ENCODE data around the gene EHMT1. TPM values are rescaled to one million over a fixed set of nuclear protein-coding genes. Genes with fewer than 3 reads are reported as not detected.

Gene EHMT1
- polyA plus RNA-seq, 3 donors = 10.1 to 46.5 (median 15.0) TPM

DNA sequence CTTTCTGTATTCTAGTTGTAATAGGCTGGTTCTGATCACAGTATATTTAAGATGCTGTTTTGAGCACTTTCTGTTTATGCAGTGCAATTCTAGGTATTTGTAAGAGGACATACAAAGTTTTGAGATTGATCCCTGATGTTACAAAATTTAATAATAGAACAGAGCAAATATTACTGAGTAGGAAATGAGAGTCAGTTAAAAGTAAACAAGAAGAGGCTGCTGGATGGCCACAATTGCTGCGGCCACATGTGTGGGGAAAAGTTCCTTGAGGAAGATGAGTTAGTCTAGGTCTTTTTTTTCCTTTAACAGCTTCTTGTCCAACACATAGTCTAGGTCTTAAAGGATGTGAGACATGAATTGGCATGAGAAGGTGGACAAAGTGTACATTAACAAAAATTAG is 11.3 kb downstream of the EHMT1 start:
- no peak overlapping the region for H3K4me2 ChIP-seq (replicated peaks; ENCODE audit: extremely low read depth, low read length, poor library complexity, severe bottlenecking)
- Mint-ChIP-seq H3K4me3 (no peak overlapping the region), H3K9me3 (no peaks in the 10 kb centered on the region), H3K36me3 (peaks cover 10 to 12% of the 10 kb centered on the region in 2 donors), H3K4me1 (peaks cover 59% of the 10 kb centered on the region), H3K27me3 (ENCODE audit: low read depth in 3 of 3) (peaks cover 0 to 2% (median 0%) of the 10 kb centered on the region in 3 donors), H3K27ac (peak overlapping the region in 5 of 7 donors; percentile 51 to 81 (median 66))
- TF ChIP-seq, protein P1, sequence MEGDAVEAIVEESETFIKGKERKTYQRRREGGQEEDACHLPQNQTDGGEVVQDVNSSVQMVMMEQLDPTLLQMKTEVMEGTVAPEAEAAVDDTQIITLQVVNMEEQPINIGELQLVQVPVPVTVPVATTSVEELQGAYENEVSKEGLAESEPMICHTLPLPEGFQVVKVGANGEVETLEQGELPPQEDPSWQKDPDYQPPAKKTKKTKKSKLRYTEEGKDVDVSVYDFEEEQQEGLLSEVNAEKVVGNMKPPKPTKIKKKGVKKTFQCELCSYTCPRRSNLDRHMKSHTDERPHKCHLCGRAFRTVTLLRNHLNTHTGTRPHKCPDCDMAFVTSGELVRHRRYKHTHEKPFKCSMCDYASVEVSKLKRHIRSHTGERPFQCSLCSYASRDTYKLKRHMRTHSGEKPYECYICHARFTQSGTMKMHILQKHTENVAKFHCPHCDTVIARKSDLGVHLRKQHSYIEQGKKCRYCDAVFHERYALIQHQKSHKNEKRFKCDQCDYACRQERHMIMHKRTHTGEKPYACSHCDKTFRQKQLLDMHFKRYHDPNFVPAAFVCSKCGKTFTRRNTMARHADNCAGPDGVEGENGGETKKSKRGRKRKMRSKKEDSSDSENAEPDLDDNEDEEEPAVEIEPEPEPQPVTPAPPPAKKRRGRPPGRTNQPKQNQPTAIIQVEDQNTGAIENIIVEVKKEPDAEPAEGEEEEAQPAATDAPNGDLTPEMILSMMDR (IDR thresholded peaks at IDR 0.05) = no peak
- no peak overlapping the region for H2AFZ ChIP-seq (ENCODE audit: insufficient read depth, low read depth, low read length, poor library complexity, severe bottlenecking)
- H3K4me1 ChIP-seq (ENCODE audit: control insufficient read depth in 1 of 2, insufficient read depth in 2 of 2, low read length in 2 of 2) = peaks cover 53 to 70% of the 10 kb centered on the region in 2 donors
- no peak for DNase-seq
- peak overlapping the region in 1 of 2 donors; percentile 63 for H3K27ac ChIP-seq (ENCODE audit: low read depth in 1 of 2, low read length in 2 of 2)
- no peak overlapping the region for H3K4me3 ChIP-seq (replicated peaks in 1 of 3; ENCODE audit: low read depth in 2 of 3, low read length in 3 of 3)
- peaks cover 94% of the 10 kb centered on the region for H4K20me1 ChIP-seq (ENCODE audit: insufficient read depth, low read length)
- intact Hi-C loops (cut with micrococcal nuclease) = no loop called here
- no peaks in the 10 kb centered on the region for H3K9me3 ChIP-seq (replicated peaks in 1 of 2; ENCODE audit: control insufficient read depth in 1 of 2, insufficient read depth in 1 of 2, low read length in 2 of 2)
- no peaks in the 10 kb centered on the region for H3K27me3 ChIP-seq (ENCODE audit: control insufficient read depth in 2 of 2, insufficient read depth in 2 of 2, low read length in 2 of 2)
- H3K9ac ChIP-seq (ENCODE audit: insufficient read depth, low read length, poor library complexity, severe bottlenecking) = no peak overlapping the region
- WGBS (ENCODE audit: insufficient coverage) = no CpG with 5 or more reads among the region's 1 CpG
- no peaks in the 10 kb centered on the region for H3K36me3 ChIP-seq (replicated peaks in 1 of 2; ENCODE audit: control insufficient read depth in 1 of 2, insufficient read depth in 2 of 2, low read length in 2 of 2)
- H3K79me2 ChIP-seq (ENCODE audit: insufficient read depth, low read length) = peaks cover 100% of the 10 kb centered on the region

DNA sequence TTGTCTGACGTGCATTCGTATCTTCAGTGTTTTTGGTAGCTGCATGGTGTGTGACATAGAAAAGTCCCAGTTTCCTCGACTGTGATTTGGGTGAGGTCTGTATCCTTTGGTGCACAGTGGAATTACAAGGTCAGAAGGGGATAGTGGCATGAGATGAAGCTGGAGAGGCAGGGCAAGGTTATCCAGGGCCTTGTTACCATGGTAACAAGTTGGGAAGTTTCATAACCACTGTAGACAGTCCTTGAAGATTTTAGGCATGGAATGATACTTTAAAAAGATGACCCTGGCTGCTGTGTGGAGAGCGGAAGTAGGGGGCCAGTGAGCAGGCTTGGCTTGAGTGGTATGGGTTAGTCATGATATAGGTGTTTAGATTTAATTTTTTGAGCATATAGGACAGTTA is 11.9 kb downstream of the EHMT1 start:
- Histone ChIP-seq H4K20me1 (ENCODE audit: insufficient read depth, low read length) (peaks cover 92% of the 10 kb centered on the region), H3K36me3 (replicated peaks in 1 of 2; ENCODE audit: control insufficient read depth in 1 of 2, insufficient read depth in 2 of 2, low read length in 2 of 2) (no peaks in the 10 kb centered on the region), H3K27ac (ENCODE audit: low read depth in 1 of 2, low read length in 2 of 2) (peak overlapping the region in 1 of 2 donors; percentile 63), H3K27me3 (ENCODE audit: control insufficient read depth in 2 of 2, insufficient read depth in 2 of 2, low read length in 2 of 2) (no peaks in the 10 kb centered on the region), H3K79me2 (ENCODE audit: insufficient read depth, low read length) (peaks cover 97% of the 10 kb centered on the region), H3K4me2 (replicated peaks; ENCODE audit: extremely low read depth, low read length, poor library complexity, severe bottlenecking) (no peak overlapping the region), H3K4me3 (replicated peaks in 1 of 3; ENCODE audit: low read depth in 2 of 3, low read length in 3 of 3) (no peak overlapping the region), H2AFZ (ENCODE audit: insufficient read depth, low read depth, low read length, poor library complexity, severe bottlenecking) (no peak overlapping the region), H3K4me1 (ENCODE audit: control insufficient read depth in 1 of 2, insufficient read depth in 2 of 2, low read length in 2 of 2) (peaks cover 49 to 65% of the 10 kb centered on the region in 2 donors), H3K9me3 (replicated peaks in 1 of 2; ENCODE audit: control insufficient read depth in 1 of 2, insufficient read depth in 1 of 2, low read length in 2 of 2) (no peaks in the 10 kb centered on the region), H3K9ac (ENCODE audit: insufficient read depth, low read length, poor library complexity, severe bottlenecking) (no peak overlapping the region)
- WGBS (ENCODE audit: insufficient coverage) = 39% methylated on average over 4 of the region's 4 CpGs
- peak in 1 of 3 donors; percentile 46 for DNase-seq
- TF ChIP-seq, protein P1 (IDR thresholded peaks at IDR 0.05) = no peak
- Mint-ChIP-seq H3K36me3 (peaks cover 10 to 14% of the 10 kb centered on the region in 2 donors), H3K4me1 (peaks cover 53% of the 10 kb centered on the region), H3K27ac (peak overlapping the region; percentile 15 to 88 (median 69)), H3K4me3 (peak overlapping the region in 1 of 2 donors; percentile 1), H3K27me3 (ENCODE audit: low read depth in 3 of 3) (peaks cover 0 to 2% (median 0%) of the 10 kb centered on the region in 3 donors), H3K9me3 (no peaks in the 10 kb centered on the region)
- intact Hi-C loops (cut with micrococcal nuclease) = no loop called here
